ENCODE measurements around the gene SLC16A12. TPM values are rescaled to one million over a fixed set of nuclear protein-coding genes. Genes with fewer than 3 reads are reported as not detected.
A peak's percentile ranks its signal among the peaks of the same experiment; 100 is the strongest.

SLC16A12 gene
- total and polyA plus RNA-seq, 2 donors from 2014 or later = 19.0 to 38.8 TPM

DNA sequence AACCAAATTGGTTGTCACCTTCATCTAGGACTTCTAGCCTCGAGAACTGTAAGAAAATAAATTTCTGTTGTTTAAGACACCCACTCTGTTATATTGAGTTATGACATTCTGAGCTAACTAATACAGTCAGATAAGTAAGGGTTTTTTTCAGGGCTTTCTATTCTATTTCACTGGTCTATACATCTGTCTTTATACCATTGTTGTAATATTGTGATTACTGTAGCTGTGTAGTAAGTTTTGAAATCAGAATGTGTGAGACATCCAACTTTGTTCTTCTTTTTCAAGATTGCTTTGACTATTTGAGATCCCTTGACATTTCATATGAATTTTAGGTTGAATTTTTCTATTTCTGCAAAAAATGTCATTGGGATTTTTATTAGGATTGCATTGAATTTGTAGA is 135.4 kb downstream of the SLC16A12 start:
- TF ChIP-seq, protein P1, sequence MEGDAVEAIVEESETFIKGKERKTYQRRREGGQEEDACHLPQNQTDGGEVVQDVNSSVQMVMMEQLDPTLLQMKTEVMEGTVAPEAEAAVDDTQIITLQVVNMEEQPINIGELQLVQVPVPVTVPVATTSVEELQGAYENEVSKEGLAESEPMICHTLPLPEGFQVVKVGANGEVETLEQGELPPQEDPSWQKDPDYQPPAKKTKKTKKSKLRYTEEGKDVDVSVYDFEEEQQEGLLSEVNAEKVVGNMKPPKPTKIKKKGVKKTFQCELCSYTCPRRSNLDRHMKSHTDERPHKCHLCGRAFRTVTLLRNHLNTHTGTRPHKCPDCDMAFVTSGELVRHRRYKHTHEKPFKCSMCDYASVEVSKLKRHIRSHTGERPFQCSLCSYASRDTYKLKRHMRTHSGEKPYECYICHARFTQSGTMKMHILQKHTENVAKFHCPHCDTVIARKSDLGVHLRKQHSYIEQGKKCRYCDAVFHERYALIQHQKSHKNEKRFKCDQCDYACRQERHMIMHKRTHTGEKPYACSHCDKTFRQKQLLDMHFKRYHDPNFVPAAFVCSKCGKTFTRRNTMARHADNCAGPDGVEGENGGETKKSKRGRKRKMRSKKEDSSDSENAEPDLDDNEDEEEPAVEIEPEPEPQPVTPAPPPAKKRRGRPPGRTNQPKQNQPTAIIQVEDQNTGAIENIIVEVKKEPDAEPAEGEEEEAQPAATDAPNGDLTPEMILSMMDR (IDR thresholded peaks at IDR 0.05; ENCODE audit: borderline replicate concordance, extremely low read depth, insufficient read depth) = no peak
- Histone ChIP-seq H3K27me3 (ENCODE audit: control insufficient read depth, insufficient read depth, low read length) (no peaks in the 10 kb centered on the region), H3K27ac (ENCODE audit: low read depth in 2 of 2, low read length in 2 of 2) (no peak overlapping the region), H3K9me3 (ENCODE audit: control insufficient read depth in 2 of 3, insufficient read depth in 1 of 3, low read length in 3 of 3) (no peaks in the 10 kb centered on the region), H3K4me1 (ENCODE audit: control insufficient read depth in 2 of 3, insufficient read depth in 2 of 3, low read depth in 1 of 3, low read length in 3 of 3) (peaks cover 0 to 8% (median 8%) of the 10 kb centered on the region in 3 donors), H3K4me3 (ENCODE audit: low read length in 3 of 3) (no peak overlapping the region), H3K9ac (ENCODE audit: low read length in 3 of 3) (no peak overlapping the region), H3K36me3 (ENCODE audit: control insufficient read depth in 2 of 3, insufficient read depth in 3 of 3, low read length in 3 of 3) (peaks cover 0 to 17% (median 4%) of the 10 kb centered on the region in 3 donors)
- intact Hi-C loops (cut with DNase I) = no loop called here
- DNase-seq = no peak
- no peak for FAIRE-seq

DNA sequence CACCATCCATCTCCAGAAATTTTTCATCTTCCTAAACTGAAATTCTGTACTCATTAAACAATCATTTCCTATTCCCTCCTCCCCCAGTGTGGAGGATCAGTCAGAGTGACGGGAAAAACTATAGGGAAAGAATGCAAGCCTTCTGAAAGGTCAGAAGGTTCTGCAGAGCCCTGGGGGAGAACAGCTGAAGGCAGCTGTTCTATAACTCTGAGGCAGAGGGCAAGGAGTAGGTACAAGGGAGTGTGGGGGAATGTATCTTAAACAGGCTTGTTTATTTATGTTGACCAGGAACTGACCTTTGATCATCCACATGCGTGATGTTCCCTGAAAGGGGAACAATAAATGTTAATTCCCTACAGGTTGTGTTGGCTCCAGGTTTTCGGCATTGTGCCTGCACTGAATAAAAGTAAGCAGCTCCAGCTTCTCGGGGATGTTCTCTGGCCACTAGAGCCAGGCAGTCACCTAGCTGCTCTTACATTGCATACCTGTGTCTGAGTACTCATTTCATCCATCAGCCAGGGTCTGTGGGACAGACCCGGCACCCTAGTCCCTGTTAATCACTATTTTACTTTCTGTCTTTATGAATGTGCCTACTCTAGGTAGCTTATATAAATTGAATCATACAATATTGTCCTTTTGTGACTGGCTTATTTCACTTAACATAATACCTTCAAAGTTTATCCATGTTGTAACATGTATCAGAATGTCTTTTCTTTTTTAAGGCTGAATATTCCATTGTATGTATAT is 137.2 kb downstream of the SLC16A12 start:
- no peak overlapping the region for H3K9ac ChIP-seq (ENCODE audit: low read length in 3 of 3)
- peaks cover 0 to 13% (median 4%) of the 10 kb centered on the region in 3 donors for H3K36me3 ChIP-seq (ENCODE audit: control insufficient read depth in 2 of 3, insufficient read depth in 3 of 3, low read length in 3 of 3)
- FAIRE-seq (no peak), DNase-seq (peak in 3 of 5 donors; percentile 20 to 77 (median 49))
- TF ChIP-seq, protein P1 (IDR thresholded peaks at IDR 0.05; ENCODE audit: borderline replicate concordance, extremely low read depth, insufficient read depth) = no peak
- H3K27me3 ChIP-seq (ENCODE audit: control insufficient read depth, insufficient read depth, low read length) = no peaks in the 10 kb centered on the region
- no peak overlapping the region for H3K27ac ChIP-seq (ENCODE audit: low read depth in 2 of 2, low read length in 2 of 2)
- intact Hi-C loops (cut with DNase I) = no loop called here
- H3K4me3 ChIP-seq (ENCODE audit: low read length in 3 of 3) = no peak overlapping the region
- H3K9me3 ChIP-seq (ENCODE audit: control insufficient read depth in 2 of 3, insufficient read depth in 1 of 3, low read length in 3 of 3) = no peaks in the 10 kb centered on the region
- H3K4me1 ChIP-seq (ENCODE audit: control insufficient read depth in 2 of 3, insufficient read depth in 2 of 3, low read depth in 1 of 3, low read length in 3 of 3) = peaks cover under 1 to 9% (median 4%) of the 10 kb centered on the region in 3 donors

DNA sequence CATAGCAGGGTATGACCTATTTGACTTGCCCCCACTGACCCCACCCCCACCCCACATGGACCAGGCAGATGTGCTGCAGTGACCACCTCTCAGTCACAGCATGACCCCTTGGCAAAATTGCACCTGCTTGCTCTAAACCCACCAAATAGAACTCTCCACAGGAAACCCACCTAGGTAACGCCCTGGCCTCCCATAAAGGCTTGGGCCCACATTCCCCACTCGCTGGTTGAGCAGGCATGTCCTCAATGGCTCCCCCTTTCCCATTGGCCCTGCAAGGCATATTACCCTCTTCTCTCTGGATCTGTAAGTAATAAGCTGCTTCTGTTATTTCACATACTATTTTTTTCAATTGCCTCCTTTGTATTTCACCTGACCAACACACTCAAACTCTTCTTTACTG is 140.3 kb downstream of the SLC16A12 start:
- Histone ChIP-seq H3K9me3 (ENCODE audit: control insufficient read depth in 2 of 3, insufficient read depth in 1 of 3, low read length in 3 of 3) (no peaks in the 10 kb centered on the region), H3K27me3 (ENCODE audit: control insufficient read depth, insufficient read depth, low read length) (no peaks in the 10 kb centered on the region), H3K4me3 (ENCODE audit: low read length in 3 of 3) (peak overlapping the region in 1 of 3 donors; percentile 14), H3K9ac (ENCODE audit: low read length in 3 of 3) (no peak overlapping the region), H3K4me1 (ENCODE audit: control insufficient read depth in 2 of 3, insufficient read depth in 2 of 3, low read depth in 1 of 3, low read length in 3 of 3) (peaks cover 4 to 12% (median 6%) of the 10 kb centered on the region in 3 donors), H3K27ac (ENCODE audit: low read depth in 2 of 2, low read length in 2 of 2) (no peak overlapping the region), H3K36me3 (ENCODE audit: control insufficient read depth in 2 of 3, insufficient read depth in 3 of 3, low read length in 3 of 3) (no peaks in the 10 kb centered on the region)
- no peak for DNase-seq
- TF ChIP-seq, protein P1 (IDR thresholded peaks at IDR 0.05; ENCODE audit: borderline replicate concordance, extremely low read depth, insufficient read depth) = no peak
- FAIRE-seq = no peak
- intact Hi-C loops (cut with DNase I) = no loop called here
